A549 (cell line): ENCODE measurements around the gene ASCL2. TPM values are rescaled to one million over a fixed set of nuclear protein-coding genes. Genes with fewer than 3 reads are reported as not detected.

Source experiments
- ATAC-seq, 2 experiments: fragments of 200-7000 bp in 1 of 2; fragments of >200 bp in 1 of 2; cut with Nextera tagmentation in 1 of 2; cut with Tn5 transposase in 1 of 2; 3 replicates each; pipeline versions ENCODE4 v1.8.0 to v1.9.1; 2018 to 2020; ENCODE audit warnings: mild to moderate bottlenecking in 1 of 2, moderate library complexity in 1 of 2
- CTCF ChIA-PET: fragments of 300-600 bp; sonication (Branson Sonifier 250); formaldehyde crosslinking; extraction: SDS; loops from one replicate; lab custom pipeline; 2021; ENCODE audit warnings: antibody characterized with exemption, inconsistent platforms; lab: Yijun Ruan, JAX
- POLR2A ChIA-PET: fragments of 350-600 bp; formaldehyde crosslinking; extraction: SDS; loops from one replicate; lab custom pipeline; 2021; ENCODE audit warnings: antibody characterized with exemption, inconsistent platforms; lab: Yijun Ruan, JAX
- DNase-seq, 2 experiments: peaks; one replicate each; pipeline versions ENCODE4 v3.0.0 to v3.0.0-alpha.2; 2011 to 2016; ENCODE audit warnings: low read depth in 1 of 2, low spot score in 1 of 2
- FAIRE-seq: peaks from 2 replicates; lab custom pipeline; 2011; peaks lifted over from hg19 to GRCh38; lab: Jason Lieb, UNC
- H3K27ac ChIP-seq, 2 experiments: fragments of >200 bp; sonication (Bioruptor Twin); formaldehyde crosslinking; 3 replicates each; pipeline ENCODE4 v1.5.1; 2016 to 2017
- H3K4me1 ChIP-seq: fragments of >200 bp; sonication (Bioruptor Twin); formaldehyde crosslinking; 3 replicates; pipeline ENCODE4 v1.6.1; 2016
- H3K4me2 ChIP-seq: fragments of >200 bp; sonication (Bioruptor Twin); formaldehyde crosslinking; 3 replicates; pipeline ENCODE4 v1.6.1; 2016
- H3K4me3 ChIP-seq: fragments of >200 bp; sonication (Bioruptor Twin); formaldehyde crosslinking; 3 replicates; pipeline ENCODE4 v1.5.1; 2016
- H3K9me3 ChIP-seq: fragments of >200 bp; sonication (Bioruptor Twin); formaldehyde crosslinking; 3 replicates; pipeline ENCODE4 v1.6.1; 2016
- CEBPB ChIP-seq, 2 experiments: fragments of >200 bp in 1 of 2; sonication (Bioruptor Twin) in 1 of 2; formaldehyde crosslinking in 1 of 2; IDR thresholded peaks; 2 replicates each; pipeline ENCODE4 v1.6.1; 2012 to 2016
- CHD2 ChIP-seq: fragments of 150-350 bp; IDR thresholded peaks from 2 replicates; pipeline ENCODE4 v1.6.1; 2014; ENCODE audit warnings: low read length; ENCODE audit not compliant: partially characterized antibody
- CHD4 ChIP-seq: fragments of 200-600 bp; sonication (generic); IDR thresholded peaks from 2 replicates; pipeline ENCODE4 v1.6.1; 2016; ENCODE audit warnings: antibody characterized with exemption, mild to moderate bottlenecking, borderline replicate concordance
- E2F6 ChIP-seq: IDR thresholded peaks from 2 replicates; pipeline ENCODE4 v1.6.1; 2012; ENCODE audit warnings: low read depth, borderline replicate concordance
- ELK1 ChIP-seq: fragments of 150-350 bp; IDR thresholded peaks from 2 replicates; pipeline ENCODE4 v1.6.1; 2014; ENCODE audit warnings: low read depth, mild to moderate bottlenecking, low read length
- FOSL2 ChIP-seq, 2 experiments: fragments of 450-650 bp in 1 of 2; fragments of >200 bp in 1 of 2; sonication (Bioruptor Twin) in 1 of 2; formaldehyde crosslinking; IDR thresholded peaks; 2 replicates each; pipeline versions ENCODE4 v1.5.0 to v1.6.1; 2016 to 2020; ENCODE audit warnings: mild to moderate bottlenecking in 1 of 2, moderate library complexity in 1 of 2
- FOXS1 ChIP-seq: fragments of 250-450 bp; sonication (Bioruptor Pico); IDR thresholded peaks from 2 replicates; pipeline ENCODE4 v1.5.0; 2020; ENCODE audit warnings: mild to moderate bottlenecking, moderate library complexity
- HDAC2 ChIP-seq: fragments of 200-600 bp; sonication (generic); IDR thresholded peaks from 2 replicates; pipeline ENCODE4 v1.6.1; 2016
- HMGXB4 ChIP-seq: fragments of 250-450 bp; sonication (Bioruptor Pico); IDR thresholded peaks from 2 replicates; pipeline ENCODE4 v1.5.0; 2021; ENCODE audit warnings: mild to moderate bottlenecking, moderate library complexity, borderline replicate concordance
- HOXA7 ChIP-seq: fragments of 250-450 bp; sonication (Bioruptor Pico); IDR thresholded peaks from 2 replicates; pipeline ENCODE4 v1.5.0; 2020; ENCODE audit warnings: mild to moderate bottlenecking, moderate library complexity
- HOXB5 ChIP-seq: fragments of 250-450 bp; sonication (Bioruptor Pico); IDR thresholded peaks from 2 replicates; pipeline ENCODE4 v1.5.0; 2020; ENCODE audit warnings: mild to moderate bottlenecking, moderate library complexity
- MAFK ChIP-seq: fragments of 450-650 bp; IDR thresholded peaks from 2 replicates; pipeline ENCODE4 v1.6.1; 2014; ENCODE audit not compliant: partially characterized antibody
- MAX ChIP-seq: IDR thresholded peaks from 2 replicates; pipeline ENCODE4 v1.6.1; 2012
- NPAS2 ChIP-seq: fragments of 250-450 bp; sonication (Bioruptor Pico); IDR thresholded peaks from 2 replicates; pipeline ENCODE4 v1.8.0; 2022; ENCODE audit warnings: mild to moderate bottlenecking, moderate library complexity, borderline replicate concordance
- POLR2AphosphoS2 ChIP-seq: conservative IDR thresholded peaks from 2 replicates; pipeline ENCODE4 v1.6.1; 2012; ENCODE audit warnings: low read length, improper control_type of control experiment, inconsistent platforms
- RAD21 ChIP-seq, 2 experiments: fragments of >200 bp in 1 of 2; sonication (Bioruptor Twin) in 1 of 2; formaldehyde crosslinking in 1 of 2; IDR thresholded peaks in 1 of 2; conservative IDR thresholded peaks in 1 of 2; 2 replicates in 1 of 2; 3 replicates in 1 of 2; pipeline ENCODE4 v1.6.1; 2012 to 2018; ENCODE audit warnings: inconsistent platforms in 1 of 2
- TP53 ChIP-seq: fragments of 250-450 bp; sonication (Bioruptor Pico); IDR thresholded peaks from 2 replicates; pipeline ENCODE4 v1.5.0; 2021; ENCODE audit warnings: mild to moderate bottlenecking, moderate library complexity
- USF2 ChIP-seq: fragments of 450-650 bp; IDR thresholded peaks from 2 replicates; pipeline ENCODE4 v1.6.1; 2014; ENCODE audit warnings: antibody characterized with exemption
- ZSCAN20 ChIP-seq: fragments of 250-450 bp; sonication (Bioruptor Pico); IDR thresholded peaks from 2 replicates; pipeline ENCODE4 v1.8.0; 2022; ENCODE audit warnings: mild to moderate bottlenecking, moderate library complexity
- WGBS: methylation state at CpG from one replicate; pipeline ENCODE4 v1.1.6; 2017; ENCODE audit errors: missing lambda C conversion rate; 5-methylcytosine and 5-hydroxymethylcytosine counted together
- polyA plus RNA-seq, 4 experiments: library from polyadenylated mRNA; depleted of rRNA in 3 of 4; stranded (reverse); fragments of >200 nt; fragmentation: RNase III in 1 of 4; extraction: RNeasy Plus Mini Kit Qiagen cat#74134 plus additional on column Dnase treatment in 1 of 4; gene quantifications; 2 replicates in 3 of 4; 3 replicates in 1 of 4; pipeline ENCODE4 v1.2.3, GENCODE V29; 2011 to 2017
- TF ChIP-seq, protein P1 (sequence below): fragments of >200 bp; sonication (Bioruptor Twin); formaldehyde crosslinking; IDR thresholded peaks from 3 replicates; pipeline ENCODE4 v1.5.1; 2016
- TF ChIP-seq, protein P2 (sequence below): fragments of >200 bp; sonication (Bioruptor Twin); formaldehyde crosslinking; IDR thresholded peaks from 3 replicates; pipeline ENCODE4 v1.6.1; 2016

ASCL2 gene
- polyA plus RNA-seq, 2 of the 4 experiments (the other 2 are of a cell fraction) = not detected

DNA sequence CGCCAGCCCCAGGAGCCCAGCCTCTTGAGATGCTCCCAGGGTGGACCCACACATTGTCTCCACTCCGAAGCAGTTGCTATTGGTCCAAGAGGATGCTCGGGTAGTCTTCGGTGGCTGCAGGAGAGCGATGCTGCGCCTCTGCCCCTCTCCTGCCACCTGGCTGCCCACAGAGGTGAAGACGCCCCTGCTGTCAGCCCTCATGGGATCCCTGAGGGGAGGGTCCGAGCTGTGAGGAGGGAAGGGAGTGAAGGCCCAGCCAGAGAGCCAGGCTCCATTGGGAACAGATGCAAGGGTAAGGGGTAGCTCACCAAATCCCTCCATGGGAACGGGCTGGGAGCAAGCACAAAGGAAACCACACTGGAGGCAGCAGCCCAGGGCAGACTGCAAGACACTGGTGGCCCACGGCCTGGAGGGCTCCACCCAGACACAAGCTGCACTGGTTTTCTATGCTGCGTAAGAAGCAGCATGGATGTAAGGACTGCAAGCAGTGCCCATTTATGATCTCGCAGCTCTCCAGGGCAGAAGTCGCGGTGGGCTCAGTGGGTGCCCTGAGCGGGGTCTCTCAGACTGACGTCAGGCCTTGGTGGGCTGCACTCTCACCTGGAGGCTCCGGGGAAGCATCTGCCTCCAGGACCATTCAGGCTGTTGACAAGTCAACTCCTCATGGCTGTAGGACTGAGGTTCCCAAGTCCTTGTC, 47.1 kb upstream of the ASCL2 start (continued):
- no peak for TF ChIP-seq MAX
- no peak for TF ChIP-seq RAD21 (conservative IDR thresholded peaks at IDR 0.05 in 1 of 2, IDR thresholded peaks at IDR 0.05 in 1 of 2)
- TF ChIP-seq FOXS1 (CRISPR knock-in tag) = no peak
- TF ChIP-seq HOXA7 (CRISPR knock-in tag) = no peak

DNA sequence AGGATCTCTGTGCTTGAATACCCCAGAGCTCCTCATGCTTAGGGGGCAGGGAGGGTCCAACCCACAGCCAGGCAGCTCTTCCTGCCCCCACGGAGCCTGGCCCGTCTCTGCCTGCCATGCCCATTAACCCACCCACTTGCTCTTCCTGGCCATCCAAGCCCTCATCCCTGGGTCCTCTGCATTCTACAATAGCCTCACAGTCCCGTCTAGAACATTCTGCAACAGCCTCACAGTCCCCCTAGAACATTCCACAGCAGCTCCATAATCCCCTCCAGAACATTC, 46.5 kb upstream of the ASCL2 start:
- no peak for TF ChIP-seq HMGXB4 (CRISPR knock-in tag)
- TF ChIP-seq, protein P1, sequence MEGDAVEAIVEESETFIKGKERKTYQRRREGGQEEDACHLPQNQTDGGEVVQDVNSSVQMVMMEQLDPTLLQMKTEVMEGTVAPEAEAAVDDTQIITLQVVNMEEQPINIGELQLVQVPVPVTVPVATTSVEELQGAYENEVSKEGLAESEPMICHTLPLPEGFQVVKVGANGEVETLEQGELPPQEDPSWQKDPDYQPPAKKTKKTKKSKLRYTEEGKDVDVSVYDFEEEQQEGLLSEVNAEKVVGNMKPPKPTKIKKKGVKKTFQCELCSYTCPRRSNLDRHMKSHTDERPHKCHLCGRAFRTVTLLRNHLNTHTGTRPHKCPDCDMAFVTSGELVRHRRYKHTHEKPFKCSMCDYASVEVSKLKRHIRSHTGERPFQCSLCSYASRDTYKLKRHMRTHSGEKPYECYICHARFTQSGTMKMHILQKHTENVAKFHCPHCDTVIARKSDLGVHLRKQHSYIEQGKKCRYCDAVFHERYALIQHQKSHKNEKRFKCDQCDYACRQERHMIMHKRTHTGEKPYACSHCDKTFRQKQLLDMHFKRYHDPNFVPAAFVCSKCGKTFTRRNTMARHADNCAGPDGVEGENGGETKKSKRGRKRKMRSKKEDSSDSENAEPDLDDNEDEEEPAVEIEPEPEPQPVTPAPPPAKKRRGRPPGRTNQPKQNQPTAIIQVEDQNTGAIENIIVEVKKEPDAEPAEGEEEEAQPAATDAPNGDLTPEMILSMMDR = no peak
- no peak for TF ChIP-seq FOSL2 (IDR thresholded peaks at IDR 0.05)
- TF ChIP-seq FOSL2 (CRISPR knock-in tag; IDR thresholded peaks at IDR 0.05) = no peak
- TF ChIP-seq, protein P2, sequence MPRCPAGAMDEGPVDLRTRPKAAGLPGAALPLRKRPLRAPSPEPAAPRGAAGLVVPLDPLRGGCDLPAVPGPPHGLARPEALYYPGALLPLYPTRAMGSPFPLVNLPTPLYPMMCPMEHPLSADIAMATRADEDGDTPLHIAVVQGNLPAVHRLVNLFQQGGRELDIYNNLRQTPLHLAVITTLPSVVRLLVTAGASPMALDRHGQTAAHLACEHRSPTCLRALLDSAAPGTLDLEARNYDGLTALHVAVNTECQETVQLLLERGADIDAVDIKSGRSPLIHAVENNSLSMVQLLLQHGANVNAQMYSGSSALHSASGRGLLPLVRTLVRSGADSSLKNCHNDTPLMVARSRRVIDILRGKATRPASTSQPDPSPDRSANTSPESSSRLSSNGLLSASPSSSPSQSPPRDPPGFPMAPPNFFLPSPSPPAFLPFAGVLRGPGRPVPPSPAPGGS = no peak
- no peak for TF ChIP-seq CHD2
- no peak for TF ChIP-seq NPAS2 (CRISPR knock-in tag)
- no peak for TF ChIP-seq MAFK
- no peak for TF ChIP-seq HOXB5
- no peak for TF ChIP-seq E2F6
- no peak for TF ChIP-seq ELK1
- TF ChIP-seq USF2 = no peak
- TF ChIP-seq TP53 (CRISPR knock-in tag) = no peak
- no peak for TF ChIP-seq ZSCAN20 (CRISPR knock-in tag)
- TF ChIP-seq HDAC2 = no peak
- no peak for TF ChIP-seq CEBPB (IDR thresholded peaks at IDR 0.05)
- TF ChIP-seq POLR2AphosphoS2 = no peak
- no peak for TF ChIP-seq MAX
- no peak for TF ChIP-seq CHD4
- no peak for FAIRE-seq
- Histone ChIP-seq H3K27ac (no peak overlapping the region), H3K4me2 (no peak overlapping the region), H3K4me3 (no peak overlapping the region), H3K9me3 (peaks cover 8% of the 10 kb centered on the region; the same call in 2 of the 3 replicates), H3K4me1 (peaks cover 4% of the 10 kb centered on the region; the same call in 1 of the 3 replicates)
- 65% methylated on average over 3 of the region's 3 CpGs for WGBS
- no peak for DNase-seq
- no peak for ATAC-seq
- ChIA-PET POLR2A (no interaction called here), CTCF (interaction anchor here (8.4 to 30.6 kb wide), 2 partner anchors 11 to 96 kb away, joined by 63 to 903 read pairs; partner anchors contain the start of gene TSSC4)
